ENCODE results near the gene KRTAP9-1.

The KRTAP9-1 gene

Small RNAs within 50 kb of the gene (small RNA-seq; reads per million reads assigned to genes)
- gene KRTAP4-17P: 0 reads per million in 2 experiments
